Nephron progenitor cell (in vitro differentiated cells): Measurements from ENCODE around the gene ITPRID1.

Source experiments
- DNase-seq: peaks from one replicate; pipeline ENCODE4 v3.0.0; 2021
- H3K27ac Mint-ChIP-seq: 2 replicates; pipeline ENCODE4 v1.8.0; 2021; ENCODE audit warnings: mild to moderate bottlenecking, moderate library complexity, mixed read lengths
- H3K27me3 Mint-ChIP-seq: 2 replicates; pipeline ENCODE4 v1.8.0; 2021; ENCODE audit warnings: mild to moderate bottlenecking, low read depth, mixed read lengths; ENCODE audit not compliant: poor library complexity
- H3K36me3 Mint-ChIP-seq: 2 replicates; pipeline ENCODE4 v1.8.0; 2021; ENCODE audit warnings: low read depth, mixed read lengths
- H3K4me1 Mint-ChIP-seq: 2 replicates; pipeline ENCODE4 v1.8.0; 2021; ENCODE audit warnings: mixed read lengths
- H3K4me3 Mint-ChIP-seq: 2 replicates; pipeline ENCODE4 v1.8.0; 2021; ENCODE audit warnings: mild to moderate bottlenecking, moderate library complexity, mixed read lengths
- H3K9me3 Mint-ChIP-seq: 2 replicates; pipeline ENCODE4 v1.8.0; 2021; ENCODE audit warnings: mild to moderate bottlenecking, moderate library complexity, mixed read lengths
- TF ChIP-seq, protein P1 (sequence below): fragments of 200-600 bp; sonication (generic); IDR thresholded peaks from 2 replicates; pipeline ENCODE4 v1.5.0; 2021; ENCODE audit warnings: antibody characterized with exemption

The ITPRID1 gene

DNA sequence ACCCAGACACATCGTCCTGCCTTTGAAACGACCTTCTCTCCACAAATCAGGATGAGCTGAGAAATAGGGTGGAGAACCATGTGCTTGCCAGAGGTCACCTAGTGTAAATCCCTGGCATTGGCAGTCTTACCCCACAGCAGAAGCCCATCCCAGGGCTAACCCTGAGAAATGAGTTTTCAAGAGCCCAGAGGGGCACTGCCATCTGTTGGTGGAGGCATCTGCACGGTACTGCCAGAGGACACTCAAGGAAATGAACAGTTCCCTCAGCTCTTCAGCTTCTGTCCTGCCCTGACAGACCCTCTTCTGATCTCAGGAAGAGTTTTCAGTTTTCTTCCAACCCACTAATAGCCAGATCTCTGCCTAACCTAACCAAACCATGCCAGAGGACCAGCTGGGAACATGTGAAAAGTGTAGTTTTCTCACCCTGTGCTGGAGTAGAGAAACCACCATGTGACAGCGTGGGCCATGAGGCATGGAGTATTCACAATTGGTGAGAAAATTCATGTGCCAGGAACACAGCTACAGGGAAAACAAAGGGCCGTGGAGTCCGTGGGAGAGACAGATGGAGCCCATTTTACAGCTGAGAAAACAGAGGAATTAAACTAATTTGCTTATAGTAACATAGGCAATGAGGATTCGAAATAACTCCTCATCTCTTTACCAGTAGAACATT lies 37.7 kb upstream of the ITPRID1 start:
- H3K4me3 Mint-ChIP-seq, result no peak overlapping the region
- peak overlapping the region; percentile 19 for H3K27ac Mint-ChIP-seq
- TF ChIP-seq, protein P1, sequence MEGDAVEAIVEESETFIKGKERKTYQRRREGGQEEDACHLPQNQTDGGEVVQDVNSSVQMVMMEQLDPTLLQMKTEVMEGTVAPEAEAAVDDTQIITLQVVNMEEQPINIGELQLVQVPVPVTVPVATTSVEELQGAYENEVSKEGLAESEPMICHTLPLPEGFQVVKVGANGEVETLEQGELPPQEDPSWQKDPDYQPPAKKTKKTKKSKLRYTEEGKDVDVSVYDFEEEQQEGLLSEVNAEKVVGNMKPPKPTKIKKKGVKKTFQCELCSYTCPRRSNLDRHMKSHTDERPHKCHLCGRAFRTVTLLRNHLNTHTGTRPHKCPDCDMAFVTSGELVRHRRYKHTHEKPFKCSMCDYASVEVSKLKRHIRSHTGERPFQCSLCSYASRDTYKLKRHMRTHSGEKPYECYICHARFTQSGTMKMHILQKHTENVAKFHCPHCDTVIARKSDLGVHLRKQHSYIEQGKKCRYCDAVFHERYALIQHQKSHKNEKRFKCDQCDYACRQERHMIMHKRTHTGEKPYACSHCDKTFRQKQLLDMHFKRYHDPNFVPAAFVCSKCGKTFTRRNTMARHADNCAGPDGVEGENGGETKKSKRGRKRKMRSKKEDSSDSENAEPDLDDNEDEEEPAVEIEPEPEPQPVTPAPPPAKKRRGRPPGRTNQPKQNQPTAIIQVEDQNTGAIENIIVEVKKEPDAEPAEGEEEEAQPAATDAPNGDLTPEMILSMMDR, result no peak
- peaks cover 6% of the 10 kb centered on the region for H3K27me3 Mint-ChIP-seq
- no peaks in the 10 kb centered on the region for H3K36me3 Mint-ChIP-seq
- H3K4me1 Mint-ChIP-seq, result peaks cover 27% of the 10 kb centered on the region
- DNase-seq, result no peak
- H3K9me3 Mint-ChIP-seq, result no peaks in the 10 kb centered on the region

DNA sequence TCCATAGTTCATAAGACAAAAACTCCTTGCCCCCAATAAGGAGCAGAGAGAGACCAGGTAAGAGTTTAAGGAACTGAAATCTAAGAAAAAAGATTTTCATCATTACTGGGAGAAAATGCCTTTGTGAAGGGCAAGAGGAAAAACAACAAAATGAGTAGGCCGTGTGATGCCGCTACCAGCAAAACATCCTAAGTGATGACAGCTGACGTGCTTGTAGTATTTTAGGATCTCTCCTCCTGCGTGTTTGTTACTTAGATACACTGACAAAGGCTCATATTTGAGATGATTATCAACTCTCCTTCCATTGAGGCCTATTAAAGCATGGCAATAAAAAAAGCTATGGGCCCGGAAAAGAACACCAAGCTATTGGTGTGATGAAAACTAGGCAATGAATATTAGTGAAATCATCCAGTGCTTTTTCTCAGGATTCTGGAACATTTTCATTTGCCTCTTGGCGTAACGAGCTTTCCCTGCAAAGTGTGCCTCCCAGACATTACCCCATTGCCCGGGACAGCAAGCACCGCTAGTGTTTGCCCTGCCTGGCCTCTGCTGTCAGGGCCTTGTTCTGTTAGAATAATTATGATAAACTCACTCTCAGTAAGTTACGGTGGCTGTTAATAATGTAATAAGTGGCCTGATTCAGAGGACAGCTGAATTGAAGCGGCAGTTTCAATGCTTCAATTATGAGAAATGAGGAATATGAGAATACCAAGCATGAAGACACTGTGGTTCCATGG lies 36.8 kb upstream of the ITPRID1 start:
- no peak overlapping the region for H3K4me3 Mint-ChIP-seq
- H3K27ac Mint-ChIP-seq, result no peak overlapping the region
- no peaks in the 10 kb centered on the region for H3K36me3 Mint-ChIP-seq
- no peak for DNase-seq
- H3K4me1 Mint-ChIP-seq, result peaks cover 31% of the 10 kb centered on the region
- TF ChIP-seq, protein P1, result no peak
- H3K9me3 Mint-ChIP-seq, result no peaks in the 10 kb centered on the region
- H3K27me3 Mint-ChIP-seq, result peaks cover under 1% of the 10 kb centered on the region

DNA sequence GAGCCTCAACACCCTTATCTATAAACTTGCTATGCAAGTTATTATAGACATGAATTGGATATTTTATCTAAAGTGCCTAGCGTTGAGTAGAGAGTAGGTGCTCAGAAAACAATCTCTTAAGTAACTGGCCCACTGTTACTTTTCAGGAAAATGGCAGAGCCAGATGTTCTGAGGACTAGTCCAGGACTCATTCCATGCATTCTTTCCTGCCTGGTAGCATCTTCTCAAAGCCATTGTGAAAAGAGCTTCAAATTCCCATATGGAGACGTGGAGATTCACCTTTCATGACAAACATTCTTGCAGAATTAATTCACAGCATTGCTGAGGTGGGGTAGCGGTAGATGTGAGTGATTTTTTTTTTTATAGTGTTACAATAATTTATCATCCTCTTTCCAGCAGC lies 35.9 kb upstream of the ITPRID1 start:
- peaks cover 36% of the 10 kb centered on the region for H3K4me1 Mint-ChIP-seq
- H3K36me3 Mint-ChIP-seq, result no peaks in the 10 kb centered on the region
- no peaks in the 10 kb centered on the region for H3K27me3 Mint-ChIP-seq
- DNase-seq, result no peak
- H3K4me3 Mint-ChIP-seq, result no peak overlapping the region
- TF ChIP-seq, protein P1, result no peak
- no peaks in the 10 kb centered on the region for H3K9me3 Mint-ChIP-seq
- no peak overlapping the region for H3K27ac Mint-ChIP-seq

DNA sequence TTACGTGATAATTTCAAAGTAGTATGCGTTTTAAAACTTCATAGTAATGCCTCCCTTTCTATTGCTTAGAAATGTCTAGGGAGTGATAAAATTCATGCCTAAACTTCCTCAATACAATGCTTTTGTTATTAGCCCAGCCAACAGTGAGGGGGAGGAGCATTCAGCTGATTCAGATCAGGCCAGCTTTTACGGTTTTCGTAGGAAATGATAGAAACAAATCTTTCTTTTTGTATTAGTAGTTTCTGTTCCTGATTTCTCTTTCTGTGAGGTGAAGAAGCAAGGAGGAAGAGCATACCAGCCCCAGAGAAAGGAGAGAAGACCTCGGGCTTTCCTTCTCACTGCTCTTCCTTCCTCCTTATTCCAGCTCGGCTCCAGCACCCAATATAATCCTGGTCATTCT lies 35.2 kb upstream of the ITPRID1 start:
- H3K4me1 Mint-ChIP-seq, result peaks cover 36% of the 10 kb centered on the region
- H3K27ac Mint-ChIP-seq, result no peak overlapping the region
- TF ChIP-seq, protein P1, result no peak
- no peak overlapping the region for H3K4me3 Mint-ChIP-seq
- H3K36me3 Mint-ChIP-seq, result no peaks in the 10 kb centered on the region
- H3K9me3 Mint-ChIP-seq, result no peaks in the 10 kb centered on the region
- no peak for DNase-seq
- H3K27me3 Mint-ChIP-seq, result no peaks in the 10 kb centered on the region

DNA sequence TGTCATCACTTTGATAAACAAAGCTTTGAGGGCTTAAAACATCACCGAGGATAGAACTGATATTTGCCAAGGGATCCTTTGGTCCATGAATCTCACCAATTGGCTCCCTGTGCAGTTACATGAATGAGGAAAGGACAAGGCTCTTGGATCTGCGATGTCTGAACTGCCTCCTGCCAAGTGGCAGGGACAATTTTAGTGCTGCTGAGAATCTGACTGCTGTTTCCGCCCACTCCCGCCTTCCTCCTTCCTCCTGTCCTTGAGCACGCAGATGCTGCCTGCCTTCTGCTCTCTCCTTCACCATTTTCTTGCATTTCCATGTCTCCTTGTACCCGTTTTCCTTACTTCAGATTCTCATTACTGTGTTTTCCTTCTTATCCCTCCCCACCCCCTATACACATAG lies 26.8 kb upstream of the ITPRID1 start:
- no peaks in the 10 kb centered on the region for H3K27me3 Mint-ChIP-seq
- TF ChIP-seq, protein P1, result no peak

More for the DNA sequence above, 26.8 kb upstream of the ITPRID1 start:
- no peak overlapping the region for H3K4me3 Mint-ChIP-seq
- H3K27ac Mint-ChIP-seq, result peak overlapping the region; percentile 12
- peaks cover 4% of the 10 kb centered on the region for H3K9me3 Mint-ChIP-seq
- no peak for DNase-seq
- peaks cover 43% of the 10 kb centered on the region for H3K4me1 Mint-ChIP-seq
- no peaks in the 10 kb centered on the region for H3K36me3 Mint-ChIP-seq
